Testis (tissue), 2 donors: ENCODE measurements around the gene C3orf20.

ENCODE experiments used
- POLR2A ChIP-seq: fragments of 450-650 bp; IDR thresholded peaks from one replicate; pipeline ENCODE4 v1.6.1; 2017; ENCODE audit warnings: antibody characterized with exemption, mild to moderate bottlenecking, moderate library complexity
- TF ChIP-seq, protein P1 (sequence below), 3 experiments: fragments of 450-650 bp in 2 of 3; fragments of 200-600 bp in 1 of 3; sonication (generic) in 1 of 3; IDR thresholded peaks; one replicate each; pipeline ENCODE4 v1.5.1; 2016 to 2019; ENCODE audit warnings: antibody characterized with exemption in 3 of 3, mild to moderate bottlenecking in 2 of 3, moderate library complexity in 1 of 3

DNA sequence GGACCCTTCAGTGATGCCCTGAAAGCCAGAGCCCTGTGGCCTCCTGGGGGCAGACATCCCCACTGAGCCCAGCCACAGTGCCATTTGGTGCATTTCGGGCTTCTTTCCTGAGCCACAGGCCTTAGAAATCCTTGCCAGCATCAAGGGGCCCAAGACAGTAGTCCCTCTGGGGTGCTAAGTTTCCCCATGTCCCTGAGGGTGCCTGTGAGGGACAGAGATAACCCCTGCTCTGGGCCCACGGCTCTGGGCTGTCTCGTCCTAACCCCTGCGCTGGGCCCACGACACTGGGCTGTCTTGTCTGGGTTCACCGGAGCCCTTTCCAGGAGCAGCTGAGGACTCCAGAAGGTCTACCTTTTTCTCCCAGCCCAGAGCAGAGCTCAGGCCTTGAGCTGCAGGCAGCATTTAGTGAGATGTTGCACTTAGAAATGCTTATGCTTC is 98.8 kb downstream of the C3orf20 start:
- TF ChIP-seq POLR2A = no peak
- TF ChIP-seq, protein P1, sequence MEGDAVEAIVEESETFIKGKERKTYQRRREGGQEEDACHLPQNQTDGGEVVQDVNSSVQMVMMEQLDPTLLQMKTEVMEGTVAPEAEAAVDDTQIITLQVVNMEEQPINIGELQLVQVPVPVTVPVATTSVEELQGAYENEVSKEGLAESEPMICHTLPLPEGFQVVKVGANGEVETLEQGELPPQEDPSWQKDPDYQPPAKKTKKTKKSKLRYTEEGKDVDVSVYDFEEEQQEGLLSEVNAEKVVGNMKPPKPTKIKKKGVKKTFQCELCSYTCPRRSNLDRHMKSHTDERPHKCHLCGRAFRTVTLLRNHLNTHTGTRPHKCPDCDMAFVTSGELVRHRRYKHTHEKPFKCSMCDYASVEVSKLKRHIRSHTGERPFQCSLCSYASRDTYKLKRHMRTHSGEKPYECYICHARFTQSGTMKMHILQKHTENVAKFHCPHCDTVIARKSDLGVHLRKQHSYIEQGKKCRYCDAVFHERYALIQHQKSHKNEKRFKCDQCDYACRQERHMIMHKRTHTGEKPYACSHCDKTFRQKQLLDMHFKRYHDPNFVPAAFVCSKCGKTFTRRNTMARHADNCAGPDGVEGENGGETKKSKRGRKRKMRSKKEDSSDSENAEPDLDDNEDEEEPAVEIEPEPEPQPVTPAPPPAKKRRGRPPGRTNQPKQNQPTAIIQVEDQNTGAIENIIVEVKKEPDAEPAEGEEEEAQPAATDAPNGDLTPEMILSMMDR (IDR thresholded peaks at IDR 0.05) = no peak
